Measurements from ENCODE around the gene CACNA2D2.

- TF ChIP-seq CTCF (IDR thresholded peaks at IDR 0.05) (no peak), EZH2phosphoT487 (IDR thresholded peaks at IDR 0.05) (no peak), EZH2 (IDR thresholded peaks at IDR 0.05) (no peak)
These were observed 85.8 kb downstream of the CACNA2D2 start for GRCh38 chr3:50417637-50418033.

Data from neural progenitor cell (in vitro differentiated cells).